ENCODE measurements around the gene CXCL3.

The CXCL3 gene

GRCh38 chr4:74073358-74073757, 34.9 kb upstream of the CXCL3 start:
- no peak for DNase-seq (ENCODE audit: low read depth)
- no peak overlapping the region for H3K4me3 ChIP-seq (replicated peaks; ENCODE audit: low read depth, low read length)
- TF ChIP-seq CTCF (IDR thresholded peaks at IDR 0.05; ENCODE audit: low read length, missing control alignments) = no peak

DNA sequence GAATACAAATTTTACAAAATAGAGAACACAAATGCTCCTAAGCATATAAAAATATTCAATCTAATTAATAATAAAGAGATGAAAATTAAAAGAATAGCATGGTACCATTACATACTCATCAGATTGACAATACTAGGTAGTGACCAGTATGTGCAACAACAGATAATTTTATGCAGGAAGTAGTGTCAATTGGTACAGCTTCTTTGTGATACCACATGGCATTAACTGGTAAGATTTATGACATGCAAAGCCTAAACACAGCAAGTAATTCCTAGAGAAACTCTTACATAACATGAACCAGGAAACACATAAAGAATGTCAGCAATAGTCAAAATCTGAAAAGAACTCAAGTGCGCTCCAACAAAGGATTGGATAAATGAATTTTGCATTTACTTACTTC, 34.2 kb upstream of the CXCL3 start:
- H3K4me3 ChIP-seq (replicated peaks; ENCODE audit: low read depth, low read length) = no peak overlapping the region
- no peak for TF ChIP-seq CTCF (IDR thresholded peaks at IDR 0.05; ENCODE audit: low read length, missing control alignments)
- DNase-seq (ENCODE audit: low read depth) = no peak

DNA sequence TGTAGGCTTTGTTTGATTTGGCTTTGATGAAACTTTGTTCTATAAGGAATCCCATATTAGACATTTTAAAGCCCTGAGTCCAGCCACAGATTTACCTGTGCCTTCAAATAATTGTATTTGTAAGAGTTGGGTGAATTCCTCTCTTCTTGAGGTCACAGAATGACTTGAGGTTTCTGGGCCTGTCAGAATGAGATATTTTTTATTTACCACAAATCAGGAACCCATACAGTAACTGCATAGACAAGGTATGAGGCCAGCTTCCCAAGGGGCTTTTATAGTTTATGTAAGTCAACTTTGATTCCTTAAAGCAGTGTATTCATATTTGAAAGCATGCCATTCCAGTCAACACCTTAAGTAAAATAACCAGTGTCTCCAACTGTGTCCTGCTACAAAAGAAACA, 29.1 kb upstream of the CXCL3 start:
- DNase-seq (ENCODE audit: low read depth) = no peak
- no peak overlapping the region for H3K4me3 ChIP-seq (replicated peaks; ENCODE audit: low read depth, low read length)
- no peak for TF ChIP-seq CTCF (IDR thresholded peaks at IDR 0.05; ENCODE audit: low read length, missing control alignments)

- no peak for TF ChIP-seq CTCF (IDR thresholded peaks at IDR 0.05; ENCODE audit: low read length, missing control alignments)
- H3K4me3 ChIP-seq (replicated peaks; ENCODE audit: low read depth, low read length) = no peak overlapping the region
- DNase-seq (ENCODE audit: low read depth) = no peak
These were observed 27.7 kb upstream of the CXCL3 start for GRCh38 chr4:74066232-74066631.

DNA sequence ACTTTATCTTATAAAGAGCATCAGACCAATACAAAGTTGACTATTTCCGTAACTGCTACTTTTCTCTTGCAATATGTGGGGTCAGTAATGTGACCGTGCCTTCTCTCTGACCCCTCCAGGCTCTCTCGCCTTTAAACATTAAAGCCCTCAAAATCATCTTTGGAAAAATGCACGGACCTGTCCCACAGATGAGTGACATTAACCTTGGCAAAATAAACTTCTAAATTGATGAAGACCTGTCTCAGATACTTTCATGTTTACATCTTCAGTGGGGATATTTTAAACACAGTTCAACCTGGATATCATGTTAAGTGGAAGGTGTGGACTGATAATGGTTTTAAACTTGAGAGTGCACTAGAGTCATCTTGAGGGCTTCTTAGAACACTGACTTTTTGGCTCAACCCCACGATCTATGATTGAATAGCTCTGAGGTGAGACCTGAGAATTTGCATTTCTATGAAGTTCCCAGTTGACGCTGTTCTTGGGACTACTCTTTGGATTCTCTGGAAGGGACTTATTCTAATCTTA, 26.7 kb upstream of the CXCL3 start:
- DNase-seq (ENCODE audit: low read depth) = no peak
- H3K4me3 ChIP-seq (replicated peaks; ENCODE audit: low read depth, low read length) = no peak overlapping the region
- TF ChIP-seq CTCF (IDR thresholded peaks at IDR 0.05; ENCODE audit: low read length, missing control alignments) = no peak

- H3K4me3 ChIP-seq (replicated peaks; ENCODE audit: low read depth, low read length) = no peak overlapping the region
- no peak for DNase-seq (ENCODE audit: low read depth)
- TF ChIP-seq CTCF (IDR thresholded peaks at IDR 0.05; ENCODE audit: low read length, missing control alignments) = no peak
These were observed 25.4 kb upstream of the CXCL3 start for GRCh38 chr4:74063859-74064258.

DNA sequence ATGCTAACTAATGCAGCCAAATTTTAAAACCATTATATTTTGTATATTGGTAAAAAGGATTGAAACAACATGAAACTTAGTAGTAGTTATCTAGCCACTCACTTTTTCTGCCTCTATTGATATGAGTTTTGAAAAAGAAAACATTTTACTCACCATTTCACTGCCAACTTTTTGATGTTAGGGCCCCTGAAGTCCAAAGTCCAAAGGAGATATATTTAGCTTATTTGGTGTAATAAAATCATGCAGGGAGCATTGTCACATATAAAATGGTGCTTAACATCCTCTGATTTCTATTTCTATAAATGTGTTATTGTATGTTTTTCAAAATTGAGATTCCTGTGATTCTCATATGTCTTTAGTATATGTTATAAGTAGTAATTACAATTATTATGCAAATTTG, 24.5 kb upstream of the CXCL3 start:
- no peak for TF ChIP-seq CTCF (IDR thresholded peaks at IDR 0.05; ENCODE audit: low read length, missing control alignments)
- DNase-seq (ENCODE audit: low read depth) = no peak
- H3K4me3 ChIP-seq (replicated peaks; ENCODE audit: low read depth, low read length) = no peak overlapping the region
